Panc1 (cell line): ENCODE data around the gene CRISP2. TPM values are rescaled to one million over a fixed set of nuclear protein-coding genes. Genes with fewer than 3 reads are reported as not detected.

Source experiments
- ATAC-seq: fragments of 200-7000 bp; cut with Tn5 transposase; 2 replicates; pipeline ENCODE4 v1.9.1; 2020; ENCODE audit warnings: mild to moderate bottlenecking, moderate library complexity
- BruUV-seq: library from RNA; stranded (reverse); fragments of 400-500 nt; replicated peaks from 2 replicates; lab custom pipeline; 2021; lab: Mats Ljungman, UMichigan
- CTCF ChIA-PET: fragments of 300-600 bp; sonication (Branson Sonifier 250); formaldehyde crosslinking; loops from one replicate; lab custom pipeline; 2022; ENCODE audit warnings: antibody characterized with exemption; lab: Charles Lee
- POLR2A ChIA-PET: fragments of 300-600 bp; sonication (Branson Sonifier 250); formaldehyde crosslinking; loops from one replicate; lab custom pipeline; 2022; ENCODE audit warnings: antibody characterized with exemption; lab: Charles Lee
- DNase-seq: peaks from one replicate; pipeline ENCODE4 v3.0.0-alpha.2; 2010; ENCODE audit warnings: low read depth, low spot score
- H3K27ac ChIP-seq: 2 replicates; pipeline ENCODE4 v1.5.1; 2011; ENCODE audit warnings: mild to moderate bottlenecking, low read length, inconsistent platforms
- H3K27me3 ChIP-seq: fragments of 200-500 bp; sonication (Bioruptor generic); 2 replicates; pipeline ENCODE4 v1.6.0; 2014; ENCODE audit warnings: low read length, inconsistent platforms; ENCODE audit not compliant: control insufficient read depth, insufficient read depth
- H3K36me3 ChIP-seq: fragments of 200-500 bp; sonication (Bioruptor generic); 2 replicates; pipeline ENCODE4 v1.5.1; 2014; ENCODE audit warnings: inconsistent platforms, mild to moderate bottlenecking, low read length, moderate library complexity; ENCODE audit not compliant: control insufficient read depth, insufficient read depth
- H3K4me1 ChIP-seq: 2 replicates; pipeline ENCODE4 v1.5.1; 2011; ENCODE audit warnings: inconsistent platforms, mild to moderate bottlenecking, low read length, moderate library complexity; ENCODE audit not compliant: control insufficient read depth, insufficient read depth
- H3K4me3 ChIP-seq, 2 experiments: 2 replicates each; pipeline ENCODE4 v1.5.1; 2011 to 2012; ENCODE audit warnings: low read depth in 2 of 2, low read length in 2 of 2, mild to moderate bottlenecking in 2 of 2, inconsistent platforms in 1 of 2, moderate library complexity in 1 of 2
- H3K9me3 ChIP-seq: fragments of 200-500 bp; sonication (Bioruptor generic); 2 replicates; pipeline ENCODE4 v1.5.1; 2014; ENCODE audit warnings: low read depth, mild to moderate bottlenecking, inconsistent platforms, low read length, moderate library complexity; ENCODE audit not compliant: control insufficient read depth, insufficient read depth
- CTCF ChIP-seq: fragments of 450-650 bp; IDR thresholded peaks from 2 replicates; pipeline ENCODE4 v1.5.1; 2017; ENCODE audit warnings: mild to moderate bottlenecking
- POLR2AphosphoS5 ChIP-seq: IDR thresholded peaks from 2 replicates; pipeline ENCODE4 v1.6.1; 2012; ENCODE audit warnings: mild to moderate bottlenecking, low read depth, low read length, moderate library complexity
- REST ChIP-seq, 2 experiments: IDR thresholded peaks; 2 replicates each; pipeline ENCODE4 v1.6.1; 2011 to 2012; ENCODE audit warnings: low read depth in 2 of 2, control low read depth in 1 of 2, low read length in 1 of 2, mild to moderate bottlenecking in 1 of 2, moderate library complexity in 1 of 2; ENCODE audit not compliant: insufficient read depth in 1 of 2
- SIN3A ChIP-seq: IDR thresholded peaks from 2 replicates; pipeline ENCODE4 v1.6.1; 2012; ENCODE audit warnings: low read depth, mild to moderate bottlenecking, low read length, moderate library complexity, borderline replicate concordance; ENCODE audit not compliant: insufficient read depth
- TCF7L2 ChIP-seq: IDR thresholded peaks from 2 replicates; pipeline ENCODE4 v1.6.1; 2011; ENCODE audit warnings: mild to moderate bottlenecking, low read depth, low read length, inconsistent platforms
- in situ Hi-C: cut with HindIII; loops from 2 replicates; pipeline ENCODE4 v1.10.0; 2016; ENCODE audit warnings: low sequenced_read_pairs, low pct_unique_long_range_greater_than_20kb
- intact Hi-C: fragments of 100-400 bp; cut with micrococcal nuclease; formaldehyde crosslinking; loops from one replicate; pipeline ENCODE4 v1.10.0; 2022; ENCODE audit not compliant: unreplicated experiment
- total RNA-seq: library from RNA; stranded (reverse); gene quantifications from one replicate; pipeline ENCODE4 v1.2.1, GENCODE V29; 2021; ENCODE audit not compliant: unreplicated experiment

Gene CRISP2
- total RNA-seq, 1 experiment from 2014 or later = not detected

- Histone ChIP-seq H3K4me1 (no peaks in the 10 kb centered on the region), H3K9me3 (no peaks in the 10 kb centered on the region), H3K4me3 (no peak overlapping the region), H3K36me3 (no peaks in the 10 kb centered on the region), H3K27me3 (no peaks in the 10 kb centered on the region), H3K27ac (no peak overlapping the region)
- intact Hi-C loops (no loop called here), in situ Hi-C loops (loop anchor here (25.0 kb wide), 1 partner anchor 190 kb away; no protein-coding TSS in a partner anchor)
- ChIA-PET CTCF (no interaction called here), POLR2A (no interaction called here)
- DNase-seq = no peak
- TF ChIP-seq TCF7L2 (no peak), REST (IDR thresholded peaks at IDR 0.05; ENCODE audit: insufficient read depth in 1 of 2, low read depth in 2 of 2, low read length in 1 of 2) (no peak), CTCF (no peak), SIN3A (no peak), POLR2AphosphoS5 (no peak)
- no TSS peak for BruUV-seq
- ATAC-seq = no peak
Measured at GRCh38 chr6:49647476-49647875, 65.9 kb downstream of the CRISP2 start.

- in situ Hi-C loops (loop anchor here (25.0 kb wide), 1 partner anchor 190 kb away; no protein-coding TSS in a partner anchor), intact Hi-C loops (no loop called here)
- BruUV-seq = no TSS peak
- DNase-seq (no peak), ATAC-seq (no peak)
- POLR2A ChIA-PET = no interaction called here
- Histone ChIP-seq H3K36me3 (no peaks in the 10 kb centered on the region), H3K9me3 (no peaks in the 10 kb centered on the region), H3K27me3 (no peaks in the 10 kb centered on the region), H3K27ac (no peak overlapping the region), H3K4me1 (no peaks in the 10 kb centered on the region), H3K4me3 (no peak overlapping the region)
- no peak for TF ChIP-seq CTCF
- TF ChIP-seq TCF7L2 = no peak
- TF ChIP-seq REST (IDR thresholded peaks at IDR 0.05; ENCODE audit: insufficient read depth in 1 of 2, low read depth in 2 of 2, low read length in 1 of 2) = no peak
- no peak for TF ChIP-seq SIN3A
- TF ChIP-seq POLR2AphosphoS5 = no peak
- CTCF ChIA-PET = no interaction called here
Measured at GRCh38 chr6:49646942-49647341, 66.4 kb downstream of the CRISP2 start.
